GM21381 (cell line): ENCODE data around the gene MYCBP2.
"Not testable (repeated sequence)": the region's sequence is repeated elsewhere in the genome, so short reads cannot be mapped to it uniquely, and the experiment has no call there.

ENCODE experiments used
- ATAC-seq: cut with Tn5 transposase; IDR thresholded peaks from one replicate; pipeline ENCODE4 v1.9.1; 2021; ENCODE audit warnings: mild to moderate bottlenecking, moderate library complexity; ENCODE audit not compliant: unreplicated experiment

MYCBP2 gene

DNA sequence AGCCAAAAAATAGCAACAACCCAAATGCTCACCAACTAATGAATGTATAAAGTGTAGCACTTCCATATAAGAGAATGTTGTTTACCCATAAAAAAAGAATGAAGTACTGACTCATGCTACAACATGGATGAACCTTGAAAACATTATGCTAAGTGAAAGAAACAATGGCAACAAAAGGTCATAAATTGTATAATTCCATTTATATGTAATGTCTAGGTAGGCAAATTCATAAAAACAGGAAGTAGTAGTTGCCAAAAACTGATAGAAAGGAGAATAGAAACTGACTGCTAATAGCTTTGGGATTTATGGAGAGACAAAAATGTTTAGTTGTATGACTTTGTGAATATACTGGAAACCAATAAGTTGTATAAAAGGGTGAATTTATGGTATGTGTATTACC lies 21.6 kb downstream of the MYCBP2 start:
- no peak for ATAC-seq

DNA sequence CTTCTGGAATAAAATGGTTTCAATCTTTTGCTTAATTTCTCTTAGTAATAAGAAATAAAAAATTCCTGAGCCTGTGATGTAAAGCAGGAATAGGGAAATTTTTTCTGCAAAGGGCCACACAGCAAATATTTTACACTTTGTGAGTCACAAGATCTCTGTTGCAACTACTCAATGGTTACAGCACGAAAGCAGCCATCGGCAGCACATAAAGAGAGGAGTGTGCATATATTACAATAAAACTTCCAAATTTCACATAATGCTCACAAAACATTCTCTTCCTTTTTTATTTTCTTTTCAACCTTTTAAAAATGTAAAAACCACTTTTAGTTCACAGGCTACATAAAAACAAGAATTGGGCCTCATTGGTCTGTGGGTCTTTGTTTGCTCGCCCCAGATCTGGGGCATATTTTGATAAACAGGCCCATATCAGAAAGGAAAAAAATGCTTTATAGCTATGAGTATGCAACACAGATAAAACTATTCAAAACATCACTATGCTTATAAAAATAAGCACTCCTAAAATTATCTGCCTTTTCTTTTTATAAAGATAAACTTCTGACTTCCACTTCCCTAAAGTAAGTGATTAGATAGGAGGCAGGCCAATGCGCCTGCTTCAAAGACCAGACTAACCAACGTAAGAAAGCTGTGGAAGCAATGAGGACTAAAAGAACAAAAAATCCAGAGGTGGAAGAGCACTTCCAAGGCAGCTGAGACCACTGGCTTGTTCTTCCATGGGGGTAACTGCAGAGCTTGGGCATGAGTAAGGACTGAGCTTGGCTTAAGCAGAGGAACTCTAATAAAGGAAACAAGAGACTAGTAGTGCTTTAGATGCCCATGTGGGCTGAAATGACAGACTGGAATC lies 26.5 kb downstream of the MYCBP2 start:
- no peak for ATAC-seq

GRCh38 chr13:77299587-77299986 lies 27.3 kb downstream of the MYCBP2 start:
- no peak for ATAC-seq

DNA sequence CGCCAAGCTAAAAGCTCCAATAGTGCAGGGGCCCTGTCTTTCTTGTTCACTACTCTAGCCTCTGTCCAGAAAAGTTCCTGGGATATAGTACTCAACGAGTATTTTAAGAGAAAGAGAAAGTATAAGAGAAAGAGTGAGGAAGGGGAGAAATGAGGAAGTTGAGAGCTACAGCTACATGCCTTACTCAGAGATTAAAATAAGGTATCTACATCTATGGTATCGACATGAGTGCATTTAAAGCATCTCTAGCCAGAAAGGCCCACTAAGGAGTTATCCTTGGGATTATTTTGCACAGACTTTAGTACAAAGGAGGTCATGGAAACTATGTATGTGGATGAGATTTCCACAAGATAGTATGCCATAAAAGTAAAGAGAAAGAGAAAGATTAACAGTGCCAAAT lies 28.5 kb downstream of the MYCBP2 start:
- ATAC-seq: peak; percentile 62

DNA sequence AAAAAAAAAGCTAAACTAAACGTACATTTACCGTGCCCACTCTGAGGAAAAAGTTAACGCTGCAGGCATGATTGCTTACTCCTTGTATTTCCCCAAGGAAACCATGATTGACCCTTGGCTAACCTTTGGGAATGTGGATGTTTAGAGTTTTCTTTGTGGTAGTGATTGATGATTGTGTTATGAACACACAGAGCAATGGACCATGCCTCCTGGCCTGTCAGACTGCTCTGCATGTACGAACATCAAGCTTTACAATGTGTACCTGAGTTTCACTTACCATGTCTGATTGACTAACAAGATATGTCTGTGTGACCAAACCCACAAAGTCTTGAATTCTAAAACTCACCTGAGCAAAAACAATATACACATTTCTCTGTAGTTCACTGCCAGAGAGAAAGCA lies 35.1 kb downstream of the MYCBP2 start:
- ATAC-seq: no peak

DNA sequence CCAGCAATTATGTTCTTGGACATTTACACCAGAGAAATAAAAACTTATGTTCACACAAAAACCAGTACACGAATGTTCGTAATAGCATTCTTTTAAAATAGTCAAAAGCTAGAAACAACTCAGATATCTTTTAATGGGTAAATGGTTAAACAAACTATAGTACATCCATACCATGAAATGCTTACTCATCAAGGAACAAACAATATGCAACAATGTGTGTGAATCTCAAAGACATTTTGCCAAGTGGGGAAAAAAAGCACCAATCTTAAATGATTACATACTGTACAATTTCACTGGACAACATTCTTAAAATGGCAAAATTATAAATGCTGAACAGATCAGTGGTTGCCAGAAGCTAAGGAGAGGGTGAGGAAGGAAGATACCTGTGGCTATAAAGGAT lies 36.6 kb downstream of the MYCBP2 start:
- ATAC-seq: no peak

GRCh38 chr13:77289851-77290250 lies 37.0 kb downstream of the MYCBP2 start:
- ATAC-seq: no peak

DNA sequence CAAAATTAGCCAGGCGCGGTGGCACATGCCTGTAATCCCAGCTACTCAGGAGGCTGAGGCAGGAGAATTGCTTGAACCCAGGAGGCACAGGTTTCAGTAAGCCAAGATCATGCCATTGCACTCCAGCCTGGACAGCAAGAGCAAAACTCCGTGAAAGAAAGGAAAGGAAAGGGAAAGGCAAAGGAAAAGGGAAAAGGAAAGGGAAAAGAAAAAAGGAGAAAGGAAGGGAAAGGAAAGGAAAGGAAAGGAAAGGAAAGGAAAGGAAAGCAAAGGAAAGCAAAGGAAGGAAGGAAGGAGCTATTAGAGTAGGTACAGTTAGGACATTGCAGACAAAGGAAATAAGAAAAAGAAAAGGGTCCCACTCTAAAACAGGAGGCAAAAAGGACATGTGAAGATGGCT lies 41.3 kb downstream of the MYCBP2 start:
- ATAC-seq: not testable (repeated sequence)

GRCh38 chr13:77285098-77285497 lies 41.8 kb downstream of the MYCBP2 start:
- ATAC-seq: no peak

GRCh38 chr13:77274126-77274525 lies 52.8 kb downstream of the MYCBP2 start:
- ATAC-seq: no peak

- no peak for ATAC-seq
Measured at GRCh38 chr13:77269141-77269540, 57.8 kb downstream of the MYCBP2 start.

GRCh38 chr13:77267362-77267761 lies 59.5 kb downstream of the MYCBP2 start:
- ATAC-seq: no peak

DNA sequence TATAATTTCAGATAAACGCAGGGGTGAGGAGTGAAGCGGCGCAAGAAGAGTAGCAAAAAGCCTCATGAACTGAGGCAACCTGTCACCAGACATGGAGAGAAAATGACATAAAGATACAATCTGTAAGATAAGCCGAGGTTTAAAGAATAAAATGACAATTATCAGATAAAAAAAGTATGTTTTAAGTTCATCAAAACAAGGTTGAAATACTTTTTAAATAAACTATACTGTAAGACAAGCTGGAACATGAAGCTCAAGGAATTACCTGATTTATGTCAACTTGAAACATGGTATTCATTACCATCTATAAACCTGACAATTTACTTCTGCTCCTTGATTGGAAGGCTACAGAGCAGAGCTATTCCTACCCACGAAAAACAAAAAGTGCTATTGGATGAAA lies 61.6 kb downstream of the MYCBP2 start:
- ATAC-seq: no peak

GRCh38 chr13:77262198-77262597 lies 64.7 kb downstream of the MYCBP2 start:
- ATAC-seq: no peak

DNA sequence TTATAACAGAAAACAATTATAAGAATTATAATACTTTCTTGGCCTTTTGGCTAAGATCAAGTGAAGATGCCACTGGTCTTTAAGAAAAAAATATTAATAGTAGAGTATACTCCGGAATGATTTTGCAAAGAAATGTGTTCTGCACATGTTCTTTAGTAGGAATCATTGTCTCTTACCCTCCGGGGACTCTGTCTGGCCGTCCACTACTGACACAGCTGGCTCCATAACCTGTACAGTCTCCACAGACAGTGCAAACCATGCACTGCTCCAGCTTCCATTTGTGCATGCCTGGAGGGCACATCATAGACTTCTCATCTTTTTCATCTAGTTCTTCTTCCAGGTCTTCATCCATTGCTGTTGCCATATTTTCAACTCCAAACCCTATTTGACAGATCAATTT lies 75.9 kb downstream of the MYCBP2 start:
- ATAC-seq: no peak

DNA sequence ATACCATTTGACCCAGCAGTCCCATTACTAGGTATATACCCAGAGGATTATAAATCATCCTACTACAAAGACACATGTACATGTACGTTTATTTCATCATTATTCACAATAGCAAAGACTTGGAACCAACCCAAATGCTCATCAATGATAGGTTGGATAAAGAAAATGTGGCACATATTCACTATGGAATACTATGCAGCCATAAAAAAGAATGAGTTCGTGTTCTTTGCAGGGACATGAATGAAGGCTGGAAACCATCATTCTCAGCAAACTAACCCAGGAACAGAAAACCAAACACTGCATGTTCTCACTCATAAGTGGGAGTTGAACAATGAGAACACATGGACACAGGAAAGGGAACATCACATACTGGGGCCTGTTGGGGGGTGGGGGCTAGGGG lies 81.7 kb downstream of the MYCBP2 start:
- not testable (repeated sequence) for ATAC-seq

DNA sequence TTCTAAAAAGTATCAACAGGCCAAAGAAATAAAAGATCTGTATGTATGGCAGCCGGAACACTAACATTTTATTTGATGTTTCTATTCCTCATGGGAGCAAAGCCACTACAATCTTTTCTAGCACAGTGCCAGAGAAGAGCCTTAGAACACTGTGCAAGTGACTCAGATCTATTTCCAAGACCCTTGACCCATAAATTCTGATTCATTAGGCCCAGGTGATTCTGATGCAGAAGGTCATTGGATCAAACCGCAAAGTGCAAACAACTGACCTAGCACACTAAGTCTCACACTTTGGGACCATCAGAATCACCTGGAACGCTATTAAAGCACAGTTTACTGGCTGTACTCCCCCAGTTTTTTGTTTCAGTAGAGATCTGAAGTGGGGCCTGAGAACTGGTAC lies 87.6 kb downstream of the MYCBP2 start:
- ATAC-seq: no peak

DNA sequence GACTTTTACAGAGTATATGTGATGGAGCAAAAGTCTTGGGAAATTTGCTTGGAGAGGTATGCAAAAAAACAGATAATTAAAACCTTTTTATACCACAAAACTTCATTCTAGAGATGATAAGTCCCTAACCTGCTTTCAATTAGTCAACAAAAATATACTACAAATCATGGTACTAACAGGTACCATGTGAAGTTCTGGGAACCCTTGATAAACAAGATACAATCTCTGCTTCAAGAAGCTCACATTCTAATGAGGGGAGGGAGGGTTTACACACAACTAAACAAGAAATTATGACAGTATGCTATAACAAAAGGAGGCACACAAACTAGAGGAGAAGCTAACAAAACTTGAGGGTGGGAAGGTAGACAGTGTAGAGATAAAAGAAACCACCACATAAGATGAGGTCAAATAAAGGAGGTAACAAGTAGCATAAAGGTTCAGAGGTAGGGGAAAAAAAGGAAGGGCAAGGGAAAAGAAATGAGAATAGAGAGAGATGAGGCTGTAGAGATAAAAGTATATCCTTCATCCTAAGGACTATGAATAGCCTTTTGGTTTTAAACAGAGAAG lies 91.4 kb downstream of the MYCBP2 start:
- ATAC-seq: no peak

- ATAC-seq: no peak
Measured at GRCh38 chr13:77233159-77233558, 93.7 kb downstream of the MYCBP2 start.

DNA sequence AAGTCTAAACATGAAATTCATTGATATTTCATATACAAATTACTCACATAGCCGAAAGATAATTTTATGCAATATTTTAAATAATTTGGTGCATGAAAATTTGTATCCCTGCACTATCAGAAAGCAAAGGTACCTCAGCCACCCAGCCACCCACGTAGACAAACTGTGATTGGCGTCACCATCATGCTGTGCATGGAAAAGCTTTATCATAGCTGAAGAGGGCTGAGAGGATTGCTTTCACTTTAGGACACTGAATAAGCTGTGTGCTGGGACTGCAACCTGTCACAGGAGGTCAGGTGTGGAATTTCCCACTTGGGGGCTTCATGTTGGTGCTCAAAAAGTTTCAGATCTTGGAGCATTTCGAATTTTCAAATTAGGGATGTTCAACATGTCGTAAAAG lies 96.3 kb downstream of the MYCBP2 start:
- ATAC-seq: no peak

GRCh38 chr13:77225946-77226345 lies 100.9 kb downstream of the MYCBP2 start:
- ATAC-seq: no peak

GRCh38 chr13:77222909-77223308 lies 104.0 kb downstream of the MYCBP2 start:
- ATAC-seq: no peak
